Islet precursor cell (in vitro differentiated cells): ENCODE measurements around the gene FNDC3B.

ENCODE experiments used
- DNase-seq: peaks from one replicate; pipeline ENCODE4 v3.0.0-alpha.2; 2018

FNDC3B gene

DNA sequence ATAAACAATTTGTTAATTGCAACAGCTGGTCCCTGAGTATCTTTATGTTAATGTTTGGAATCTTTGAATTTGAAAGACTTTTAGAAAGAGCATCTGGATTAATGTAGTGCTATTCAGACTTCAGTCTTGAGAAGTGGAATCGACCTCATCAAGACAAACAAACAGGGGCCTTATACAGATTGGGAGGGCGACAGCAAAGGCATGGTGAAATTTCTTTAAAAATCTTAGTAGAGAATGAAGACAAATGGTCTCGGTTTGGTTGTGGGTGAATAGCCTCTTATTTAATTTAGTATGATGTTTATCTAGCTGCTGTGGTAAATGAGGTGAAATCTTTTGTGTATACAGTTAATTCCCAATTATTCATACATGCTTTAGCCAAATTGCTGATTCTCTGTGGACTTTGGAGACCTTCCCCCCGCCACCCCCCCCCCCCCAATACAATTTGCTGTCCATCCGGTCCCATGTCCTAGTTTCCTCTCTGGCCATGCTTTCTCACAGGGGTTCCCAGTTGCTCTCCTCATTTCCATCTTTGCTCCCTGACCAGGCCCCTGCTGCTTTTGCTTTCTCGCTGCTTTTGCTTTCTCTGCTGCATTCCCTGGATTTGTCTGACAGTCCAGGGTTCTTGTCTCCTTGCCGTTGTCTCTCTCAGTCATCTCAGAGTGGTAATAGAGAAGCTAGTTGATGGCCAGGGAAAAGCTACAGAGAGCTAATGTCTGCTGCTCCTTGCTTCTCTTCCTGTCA lies 135.3 kb downstream of the FNDC3B start:
- no peak for DNase-seq

DNA sequence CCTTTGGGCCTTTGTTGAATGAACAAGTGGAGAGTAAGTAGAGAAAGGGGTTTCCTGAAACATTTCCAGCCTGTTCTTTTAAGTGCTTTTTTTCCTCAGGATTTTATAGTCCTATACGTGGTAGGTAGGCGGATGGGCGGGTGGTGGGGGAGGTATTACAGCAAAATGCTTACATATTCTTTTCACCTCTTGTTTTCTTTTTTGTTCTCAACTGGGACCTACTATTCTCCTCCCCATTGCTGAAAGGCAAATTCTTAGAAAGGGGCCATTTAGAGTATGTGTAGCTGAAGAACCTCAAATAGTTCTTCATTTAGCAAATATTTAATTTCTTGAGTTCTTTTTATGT lies 135.8 kb downstream of the FNDC3B start:
- no peak for DNase-seq

DNA sequence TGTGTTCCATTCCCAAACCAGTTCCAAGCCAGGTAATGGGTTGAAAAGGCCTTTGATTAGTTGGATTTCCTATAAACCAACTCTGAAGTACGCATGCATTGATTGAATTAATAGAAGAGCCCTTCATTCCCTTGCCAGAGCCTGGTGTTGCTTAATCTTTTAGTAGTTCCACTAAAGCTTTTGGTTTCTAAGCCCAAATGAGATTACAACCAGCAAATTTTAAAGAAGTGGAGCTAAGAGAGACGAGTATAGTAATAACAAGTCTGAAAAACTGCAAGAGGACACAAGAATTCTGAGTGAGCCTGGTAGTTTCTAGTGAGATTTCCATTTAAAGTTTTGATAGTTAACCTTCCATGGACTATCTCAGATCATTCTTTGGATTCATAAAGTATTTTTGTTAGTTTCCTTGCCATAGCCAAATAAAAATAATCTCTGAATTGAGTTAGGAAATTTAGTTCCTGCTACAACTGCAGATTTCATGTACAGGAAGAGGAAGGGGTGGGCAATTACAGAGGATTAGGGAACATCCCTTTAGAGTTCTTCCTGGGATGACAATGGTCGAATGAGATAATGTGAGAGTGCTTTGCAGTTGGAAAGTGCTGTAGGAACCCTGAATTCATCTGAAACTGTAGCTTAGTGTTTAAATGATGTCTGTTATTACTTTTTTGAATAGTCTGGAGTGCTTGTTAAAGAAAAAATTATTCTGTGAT lies 136.8 kb downstream of the FNDC3B start:
- DNase-seq, result no peak

DNA sequence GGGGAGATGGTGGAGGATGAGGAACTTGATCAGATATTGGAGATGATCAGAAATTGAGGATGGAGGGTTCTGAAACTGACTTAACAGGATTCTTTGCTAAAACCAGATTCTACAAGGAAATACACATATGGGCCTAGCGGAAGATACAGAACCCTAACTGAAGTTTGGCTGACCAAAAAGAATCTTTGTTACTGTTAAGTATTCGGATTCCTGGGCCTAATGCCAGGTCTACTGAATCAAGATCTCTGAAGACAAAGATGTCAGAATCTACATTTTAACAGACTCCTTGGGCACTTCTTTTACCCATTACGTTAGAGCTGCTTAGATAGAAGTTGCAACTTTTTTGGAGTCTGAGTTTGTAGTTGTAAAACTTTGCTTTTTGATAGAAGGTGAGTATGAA lies 137.7 kb downstream of the FNDC3B start:
- DNase-seq, result no peak

GRCh38 chr3:172177803-172178316 lies 138.5 kb downstream of the FNDC3B start:
- no peak for DNase-seq

GRCh38 chr3:172179680-172180399 lies 140.5 kb downstream of the FNDC3B start:
- DNase-seq, result no peak

- DNase-seq, result no peak
Observed at GRCh38 chr3:172180473-172180872, 141.1 kb downstream of the FNDC3B start.

DNA sequence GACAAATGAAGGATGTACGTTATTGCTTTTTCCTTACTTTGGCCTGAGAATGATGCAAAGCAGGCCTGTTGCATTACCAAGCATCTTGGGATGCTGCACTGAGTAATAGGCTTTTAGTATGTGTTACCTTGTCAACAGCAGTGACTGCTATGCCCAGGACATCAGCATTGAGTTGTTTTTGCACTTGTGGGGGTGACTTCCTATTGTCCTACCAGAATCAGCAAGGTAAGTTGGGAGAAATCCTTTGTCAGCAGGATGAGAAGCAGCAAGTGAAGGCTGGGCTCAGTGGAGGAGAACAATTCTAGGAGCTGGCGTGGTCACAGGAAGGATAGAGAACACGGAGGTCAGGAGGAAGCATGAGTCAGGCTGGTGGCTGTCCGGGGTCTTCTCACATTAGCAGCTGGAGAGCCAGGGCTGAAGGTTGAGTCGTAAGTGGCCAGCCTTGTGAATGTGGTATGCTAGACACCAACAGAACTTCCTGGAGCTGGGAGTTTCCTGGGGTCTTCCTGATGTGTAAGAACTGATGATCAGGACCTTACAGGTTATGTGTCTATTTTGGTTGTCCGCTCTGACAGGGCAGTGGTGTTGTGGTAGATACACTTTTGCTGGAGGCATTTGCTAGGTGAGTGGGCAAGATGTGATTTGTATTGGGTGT lies 142.7 kb downstream of the FNDC3B start:
- DNase-seq, result peak; percentile 93

DNA sequence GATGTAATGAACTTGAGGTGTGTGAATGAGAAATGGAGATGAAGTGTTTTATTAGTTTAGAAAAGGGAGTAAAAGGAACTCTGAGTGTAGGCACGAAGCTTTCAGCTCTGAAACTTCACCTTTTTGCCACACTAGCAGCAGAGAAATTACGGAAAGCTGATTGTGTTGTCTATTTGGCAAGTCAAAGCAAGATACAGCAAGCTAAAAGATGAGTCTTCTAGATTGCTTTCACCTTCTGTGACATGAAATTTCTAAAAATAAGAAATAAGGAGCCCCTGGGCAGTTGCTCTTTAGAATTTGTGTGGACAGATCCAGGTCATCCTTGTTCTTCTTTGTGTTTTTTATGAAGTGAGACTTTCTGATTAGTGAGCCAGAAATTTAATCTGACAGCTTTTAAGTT lies 143.4 kb downstream of the FNDC3B start:
- DNase-seq, result no peak

- no peak for DNase-seq
Observed at GRCh38 chr3:172184106-172184822, 144.9 kb downstream of the FNDC3B start.

- no peak for DNase-seq
Observed at GRCh38 chr3:172185907-172186306, 146.5 kb downstream of the FNDC3B start.

- no peak for DNase-seq
Observed at GRCh38 chr3:172186607-172187006, 147.2 kb downstream of the FNDC3B start.

- no peak for DNase-seq
Observed at GRCh38 chr3:172187511-172187910, 148.1 kb downstream of the FNDC3B start.

GRCh38 chr3:172188511-172188910 lies 149.1 kb downstream of the FNDC3B start:
- DNase-seq, result no peak

GRCh38 chr3:172189213-172189612 lies 149.8 kb downstream of the FNDC3B start:
- no peak for DNase-seq

- DNase-seq, result no peak
Observed at GRCh38 chr3:172189987-172190603, 150.7 kb downstream of the FNDC3B start.

- no peak for DNase-seq
Observed at GRCh38 chr3:172190980-172191379, 151.6 kb downstream of the FNDC3B start.

GRCh38 chr3:172191629-172192028 lies 152.3 kb downstream of the FNDC3B start:
- DNase-seq, result no peak

DNA sequence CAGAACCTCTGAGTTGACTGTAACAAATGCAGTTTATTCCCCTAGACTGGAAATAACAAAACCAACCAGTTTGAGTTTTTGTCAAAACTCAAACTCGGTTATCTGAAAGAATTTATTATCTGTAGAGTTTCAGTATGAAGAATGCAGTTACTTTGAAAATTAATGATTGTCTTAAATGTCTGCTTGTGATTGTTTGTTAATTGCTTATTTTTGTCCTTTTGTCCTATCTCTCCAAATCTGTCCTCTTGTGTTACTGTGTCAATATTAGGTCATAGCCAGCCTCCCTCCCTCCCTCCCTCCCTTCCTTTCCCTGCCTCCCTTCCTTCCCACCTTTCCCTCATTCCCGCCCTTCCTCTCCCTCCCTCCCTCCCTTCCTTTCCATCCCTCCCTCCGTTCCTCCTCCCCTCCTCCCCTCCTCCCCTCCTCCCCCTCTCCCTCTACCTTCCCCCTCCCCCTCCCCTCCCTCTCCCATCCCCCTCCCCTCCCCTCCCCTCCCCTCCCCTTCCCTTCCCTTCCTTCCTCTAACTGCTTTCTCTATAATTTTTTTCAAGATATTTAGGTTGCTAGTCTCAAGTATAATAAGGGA lies 153.5 kb downstream of the FNDC3B start:
- no peak for DNase-seq

DNA sequence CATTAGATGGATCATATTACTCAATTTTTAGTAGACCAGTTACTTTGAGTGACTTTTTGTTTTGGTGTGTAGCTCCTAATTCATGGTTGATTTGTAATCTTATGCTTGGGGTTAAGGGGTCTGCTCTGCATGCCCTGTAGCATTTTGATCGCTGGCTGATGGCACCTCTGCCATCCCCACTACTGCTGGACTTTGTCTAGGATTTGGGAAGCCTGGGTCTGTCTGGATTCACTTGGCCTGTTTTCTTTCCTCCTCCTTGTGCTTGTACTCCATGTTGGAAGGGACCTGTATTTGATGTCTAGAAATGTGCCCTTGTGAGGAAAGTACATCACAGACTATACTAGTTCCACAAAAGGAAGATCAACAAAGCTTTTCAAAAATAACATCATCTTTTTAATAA lies 154.1 kb downstream of the FNDC3B start:
- no peak for DNase-seq

DNA sequence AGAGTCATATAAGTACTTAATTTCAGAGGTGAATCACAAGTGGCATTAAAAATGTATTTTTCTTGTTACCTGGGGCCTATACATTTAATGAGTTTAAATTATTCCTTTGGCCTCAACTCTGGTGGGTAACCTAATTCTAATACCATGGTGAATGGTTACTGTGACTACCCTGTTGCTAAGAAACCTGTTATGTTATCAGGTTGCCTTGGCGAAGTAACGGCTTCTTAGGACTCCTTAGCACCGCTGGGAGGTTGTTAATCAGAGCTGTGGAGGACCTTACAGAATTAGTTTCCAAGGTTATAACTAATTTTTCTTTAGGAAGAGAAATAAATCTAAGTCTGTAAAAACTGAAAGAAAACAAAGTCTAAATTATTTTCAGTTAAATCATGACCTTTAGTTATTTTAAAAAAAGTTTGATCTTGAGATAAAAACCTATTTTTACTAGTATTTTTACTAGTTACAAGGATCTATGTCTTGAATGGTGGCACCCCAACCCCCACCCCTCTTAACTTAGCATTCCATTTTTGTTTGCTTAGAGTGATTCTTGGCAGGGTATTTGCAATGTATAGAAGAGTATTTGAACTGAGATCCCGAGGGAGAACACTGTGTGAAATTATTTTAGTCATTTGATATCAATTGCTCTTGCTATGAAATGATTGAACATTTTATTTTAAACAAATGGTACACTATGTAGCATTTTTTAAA lies 155.5 kb downstream of the FNDC3B start:
- no peak for DNase-seq
